HEK293 (cell line): Measurements from ENCODE around the gene CPN2.

Source experiments
- CTCF ChIP-seq: fragments of 450-650 bp; formaldehyde crosslinking; IDR thresholded peaks from 2 replicates; pipeline ENCODE4 v1.5.1; 2016; ENCODE audit warnings: missing biosample characterization, missing genetic modification characterization
- EGR2 ChIP-seq: fragments of 450-650 bp; formaldehyde crosslinking; IDR thresholded peaks from 2 replicates; pipeline ENCODE4 v1.5.1; 2016; ENCODE audit warnings: low read depth, missing biosample characterization, missing genetic modification characterization
- ELK4 ChIP-seq: IDR thresholded peaks from 2 replicates; pipeline ENCODE4 v1.6.1; 2011; ENCODE audit warnings: mild to moderate bottlenecking, low read depth, low read length, borderline replicate concordance
- HOXD13 ChIP-seq: sonication (generic); formaldehyde crosslinking; IDR thresholded peaks from 2 replicates; pipeline ENCODE4 v1.8.0; 2022; ENCODE audit warnings: missing genetic modification reagents, borderline replicate concordance
- IKZF3 ChIP-seq: fragments of 450-650 bp; IDR thresholded peaks from 2 replicates; pipeline ENCODE4 v1.5.0; 2018; ENCODE audit warnings: missing biosample characterization, mild to moderate bottlenecking, missing genetic modification characterization, moderate library complexity
- KLF7 ChIP-seq: fragments of 450-650 bp; formaldehyde crosslinking; IDR thresholded peaks from 2 replicates; pipeline ENCODE4 v1.5.1; 2016; ENCODE audit warnings: missing biosample characterization, missing genetic modification characterization, borderline replicate concordance
- SP7 ChIP-seq: fragments of 450-650 bp; formaldehyde crosslinking; IDR thresholded peaks from 2 replicates; pipeline ENCODE4 v1.5.1; 2016; ENCODE audit warnings: missing biosample characterization, missing genetic modification characterization
- TRIM28 ChIP-seq: IDR thresholded peaks from 2 replicates; pipeline ENCODE4 v1.6.1; 2011; ENCODE audit warnings: low read length, control low read depth, borderline replicate concordance
- ZBTB44 ChIP-seq: fragments of 450-650 bp; IDR thresholded peaks from 2 replicates; pipeline ENCODE4 v1.5.1; 2018; ENCODE audit warnings: missing biosample characterization, mild to moderate bottlenecking, missing genetic modification characterization
- ZBTB49 ChIP-seq: fragments of 450-650 bp; formaldehyde crosslinking; IDR thresholded peaks from 2 replicates; pipeline ENCODE4 v1.5.1; 2016; ENCODE audit warnings: missing biosample characterization, missing genetic modification characterization, low read depth
- ZNF112 ChIP-seq: fragments of 450-650 bp; formaldehyde crosslinking; IDR thresholded peaks from 2 replicates; pipeline ENCODE4 v1.5.0; 2017; ENCODE audit warnings: missing biosample characterization, missing genetic modification characterization
- ZNF175 ChIP-seq: fragments of 450-650 bp; formaldehyde crosslinking; IDR thresholded peaks from 2 replicates; pipeline ENCODE4 v1.5.1; 2016; ENCODE audit warnings: missing biosample characterization, missing genetic modification characterization
- ZNF211 ChIP-seq: fragments of 450-650 bp; formaldehyde crosslinking; IDR thresholded peaks from 2 replicates; pipeline ENCODE4 v1.5.1; 2016; ENCODE audit warnings: low read depth, missing biosample characterization, missing genetic modification characterization
- ZNF266 ChIP-seq: fragments of 450-650 bp; formaldehyde crosslinking; IDR thresholded peaks from 2 replicates; pipeline ENCODE4 v1.5.1; 2016; ENCODE audit warnings: missing biosample characterization, missing genetic modification characterization, low read depth
- ZNF335 ChIP-seq: fragments of 450-650 bp; formaldehyde crosslinking; conservative IDR thresholded peaks from 2 replicates; pipeline ENCODE4 v1.5.1; 2016; ENCODE audit warnings: missing biosample characterization, missing genetic modification characterization
- ZNF416 ChIP-seq: fragments of 450-650 bp; formaldehyde crosslinking; IDR thresholded peaks from 2 replicates; pipeline ENCODE4 v1.5.1; 2016; ENCODE audit warnings: missing biosample characterization, missing genetic modification characterization
- ZNF423 ChIP-seq: fragments of 450-650 bp; formaldehyde crosslinking; IDR thresholded peaks from 2 replicates; pipeline ENCODE4 v1.5.1; 2016; ENCODE audit warnings: missing biosample characterization, missing genetic modification characterization
- ZNF426 ChIP-seq: fragments of 450-650 bp; formaldehyde crosslinking; IDR thresholded peaks from 2 replicates; pipeline ENCODE4 v1.5.1; 2017; ENCODE audit warnings: missing biosample characterization, missing genetic modification characterization, mild to moderate bottlenecking, inconsistent platforms, moderate library complexity
- ZNF510 ChIP-seq: fragments of 450-650 bp; formaldehyde crosslinking; IDR thresholded peaks from 2 replicates; pipeline ENCODE4 v1.5.1; 2018; ENCODE audit warnings: mild to moderate bottlenecking, missing genetic modification characterization, missing biosample characterization; ENCODE audit not compliant: insufficient replicate concordance
- ZNF544 ChIP-seq: fragments of 450-650 bp; formaldehyde crosslinking; IDR thresholded peaks from 2 replicates; pipeline ENCODE4 v1.5.0; 2017; ENCODE audit warnings: missing biosample characterization, missing genetic modification characterization
- ZNF548 ChIP-seq: fragments of 450-650 bp; formaldehyde crosslinking; IDR thresholded peaks from 2 replicates; pipeline ENCODE4 v1.5.1; 2016; ENCODE audit warnings: missing biosample characterization, missing genetic modification characterization
- ZNF555 ChIP-seq: fragments of 450-650 bp; formaldehyde crosslinking; conservative IDR thresholded peaks from 2 replicates; pipeline ENCODE4 v1.5.1; 2017; ENCODE audit warnings: missing biosample characterization, mild to moderate bottlenecking, missing genetic modification characterization, inconsistent platforms
- ZNF580 ChIP-seq: fragments of 450-650 bp; formaldehyde crosslinking; IDR thresholded peaks from 2 replicates; pipeline ENCODE4 v1.5.1; 2016; ENCODE audit warnings: missing biosample characterization, missing genetic modification characterization
- ZNF626 ChIP-seq: fragments of 450-650 bp; sonication (Bioruptor Pico); formaldehyde crosslinking; IDR thresholded peaks from 2 replicates; pipeline ENCODE4 v1.5.1; 2018; ENCODE audit warnings: missing biosample characterization, missing genetic modification characterization, inconsistent platforms
- ZNF645 ChIP-seq: fragments of 450-650 bp; formaldehyde crosslinking; IDR thresholded peaks from 2 replicates; pipeline ENCODE4; 2016; ENCODE audit warnings: missing biosample characterization, missing genetic modification characterization
- ZNF704 ChIP-seq: fragments of 450-650 bp; formaldehyde crosslinking; IDR thresholded peaks from 2 replicates; pipeline ENCODE4 v1.5.1; 2016; ENCODE audit warnings: missing biosample characterization, missing genetic modification characterization
- ZNF707 ChIP-seq: fragments of 450-650 bp; formaldehyde crosslinking; IDR thresholded peaks from 2 replicates; pipeline ENCODE4 v1.5.1; 2016; ENCODE audit warnings: missing biosample characterization, missing genetic modification characterization
- ZNF843 ChIP-seq: fragments of 450-650 bp; formaldehyde crosslinking; IDR thresholded peaks from 2 replicates; pipeline ENCODE4 v1.5.1; 2016; ENCODE audit warnings: missing biosample characterization, missing genetic modification characterization

Gene CPN2

GRCh38 chr3:194323785-194324735 lies 27.1 kb downstream of the CPN2 start (continued):
- no peak for TF ChIP-seq ZNF266 (tag by site-specific recombination)
- TF ChIP-seq ZNF555 (tag by site-specific recombination), result no peak
- TF ChIP-seq ZNF645 (tag by site-specific recombination), result no peak
- TF ChIP-seq ZNF211 (tag by site-specific recombination), result no peak
- TF ChIP-seq ZNF707, result no peak
- TF ChIP-seq ZBTB49, result no peak
- TF ChIP-seq ZNF704 (tag by site-specific recombination), result no peak
- no peak for TF ChIP-seq ZNF416 (tag by site-specific recombination)
- TF ChIP-seq CTCF (tag by site-specific recombination), result no peak
- peak; percentile 63 for TF ChIP-seq TRIM28
- TF ChIP-seq ZNF112 (tag by site-specific recombination), result no peak
- TF ChIP-seq ELK4, result peak; percentile 82
- no peak for TF ChIP-seq ZNF510 (tag by site-specific recombination)
- TF ChIP-seq ZNF580 (tag by site-specific recombination), result no peak
- TF ChIP-seq ZNF548 (tag by site-specific recombination), result no peak
- no peak for TF ChIP-seq ZNF423 (tag by site-specific recombination)
- TF ChIP-seq EGR2 (tag by site-specific recombination), result peak; percentile 66
- no peak for TF ChIP-seq ZNF544 (tag by site-specific recombination)
- TF ChIP-seq ZNF626 (tag by site-specific recombination), result no peak
- TF ChIP-seq SP7 (tag by site-specific recombination), result peak; percentile 38; the same call in 1 of the 2 replicates
- TF ChIP-seq ZNF175 (tag by site-specific recombination), result no peak
- no peak for TF ChIP-seq KLF7 (tag by site-specific recombination)
- TF ChIP-seq IKZF3 (tag by site-specific recombination), result no peak
- no peak for TF ChIP-seq ZBTB44 (tag by site-specific recombination)
- TF ChIP-seq ZNF426, result no peak
- no peak for TF ChIP-seq HOXD13
- TF ChIP-seq ZNF335, result 0 out of 2 replicates have a peak, but pooled peaks have one; percentile 32
- no peak for TF ChIP-seq ZNF843 (tag by site-specific recombination)
